Endothelial cell of umbilical vein (primary cell): ENCODE measurements around the gene BORCS6. TPM values are rescaled to one million over a fixed set of nuclear protein-coding genes. Genes with fewer than 3 reads are reported as not detected.

Source experiments
- BruUV-seq: library from RNA; stranded (reverse); fragments of 400-500 nt; replicated peaks from 2 replicates; lab custom pipeline; 2021; lab: Mats Ljungman, UMichigan
- CTCF ChIA-PET: fragments of 300-600, 350-600 bp; sonication (Branson Sonifier 250); formaldehyde crosslinking; loops from one replicate; lab custom pipeline; 2021; ENCODE audit warnings: antibody characterized with exemption, inconsistent platforms; lab: Charles Lee
- POLR2A ChIA-PET: fragments of 300-600, 350-600 bp; sonication (Branson Sonifier 250); formaldehyde crosslinking; loops from one replicate; lab custom pipeline; 2021; ENCODE audit warnings: antibody characterized with exemption, inconsistent platforms; lab: Charles Lee
- DNase-seq: peaks from one replicate; pipeline ENCODE4 v3.0.0-alpha.2; 2011; ENCODE audit warnings: low read depth, low spot score
- FAIRE-seq: peaks from 2 replicates; lab custom pipeline; 2011; peaks lifted over from hg19 to GRCh38; lab: Jason Lieb, UNC
- H2AFZ ChIP-seq: 2 replicates; pipeline ENCODE4 v1.6.0; 2012; ENCODE audit warnings: low read depth, low read length, control low read depth, inconsistent platforms
- H3K27ac ChIP-seq: 2 replicates; pipeline ENCODE4 v1.5.1; 2011; ENCODE audit warnings: low read depth, mild to moderate bottlenecking, control low read depth, low read length, moderate library complexity; ENCODE audit not compliant: insufficient read depth
- H3K27me3 ChIP-seq, 2 experiments: 2 replicates each; pipeline versions ENCODE4 v1.6.0 to v1.6.1; 2011; ENCODE audit warnings: low read length in 2 of 2, mixed read lengths in 1 of 2; ENCODE audit not compliant: control insufficient read depth in 2 of 2, insufficient read depth in 2 of 2
- H3K36me3 ChIP-seq, 2 experiments: 2 replicates in 1 of 2; 3 replicates in 1 of 2; pipeline ENCODE4 v1.5.1; 2011; ENCODE audit warnings: low read length in 2 of 2, mild to moderate bottlenecking in 1 of 2, moderate library complexity in 1 of 2; ENCODE audit not compliant: control insufficient read depth in 2 of 2, insufficient read depth in 2 of 2; ENCODE audit errors: extremely low read depth in 1 of 2
- H3K4me1 ChIP-seq: 3 replicates; pipeline ENCODE4 v1.5.1; 2011; ENCODE audit warnings: mild to moderate bottlenecking, low read length; ENCODE audit not compliant: control insufficient read depth, insufficient read depth; ENCODE audit errors: extremely low read depth
- H3K4me2 ChIP-seq: 2 replicates; pipeline ENCODE4 v1.6.1; 2011; ENCODE audit warnings: low read length, control low read depth, mixed read lengths; ENCODE audit not compliant: insufficient read depth
- H3K4me3 ChIP-seq, 3 experiments: fragments of 200-600 bp in 1 of 3; sonication (generic), shearing (Covaris generic) in 1 of 3; replicated peaks in 1 of 3; 2 replicates each; pipeline ENCODE4 v1.5.1; 2011 to 2016; ENCODE audit warnings: control low read depth in 3 of 3, low read length in 3 of 3, mild to moderate bottlenecking in 2 of 3, inconsistent platforms in 1 of 3, low read depth in 1 of 3, moderate library complexity in 1 of 3; ENCODE audit not compliant: insufficient read depth in 1 of 3
- H3K79me2 ChIP-seq: 2 replicates; pipeline ENCODE4 v1.6.0; 2012; ENCODE audit warnings: low read length, inconsistent platforms; ENCODE audit not compliant: control insufficient read depth, insufficient read depth
- H3K9ac ChIP-seq: replicated peaks from 2 replicates; pipeline ENCODE3; 2011; ENCODE audit warnings: low read length, control low read depth; ENCODE audit not compliant: insufficient read depth; ENCODE audit errors: extremely low read depth
- H3K9me1 ChIP-seq: replicated peaks from 3 replicates; pipeline ENCODE4 v1.6.0; 2011; ENCODE audit warnings: mild to moderate bottlenecking, low read length; ENCODE audit not compliant: control insufficient read depth, insufficient read depth; ENCODE audit errors: extremely low read depth
- H3K9me3 ChIP-seq: replicated peaks from 2 replicates; pipeline ENCODE4 v1.5.1; 2012; ENCODE audit warnings: low read length, inconsistent platforms; ENCODE audit not compliant: control insufficient read depth, insufficient read depth
- H4K20me1 ChIP-seq: replicated peaks from 2 replicates; pipeline ENCODE3; 2011; ENCODE audit warnings: mild to moderate bottlenecking, low read length; ENCODE audit not compliant: control insufficient read depth, insufficient read depth; ENCODE audit errors: extremely low read depth
- EZH2 ChIP-seq: IDR thresholded peaks from 2 replicates; pipeline ENCODE4 v1.6.1; 2012; ENCODE audit warnings: borderline replicate concordance, low read depth, mild to moderate bottlenecking, moderate library complexity, low read length, inconsistent platforms; ENCODE audit not compliant: severe bottlenecking
- FOS ChIP-seq: IDR thresholded peaks from 2 replicates; pipeline ENCODE4 v1.6.1; 2011; ENCODE audit warnings: mild to moderate bottlenecking, low read length, moderate library complexity, borderline replicate concordance; ENCODE audit not compliant: insufficient read depth
- GATA2 ChIP-seq: IDR thresholded peaks from 2 replicates; pipeline ENCODE4 v1.7.0; 2011; ENCODE audit warnings: low read depth, mild to moderate bottlenecking, moderate library complexity, mixed read lengths, low read length; ENCODE audit not compliant: insufficient read length, insufficient read depth
- JUN ChIP-seq: IDR thresholded peaks from 2 replicates; pipeline ENCODE4 v1.6.1; 2011; ENCODE audit warnings: borderline replicate concordance, low read depth; ENCODE audit not compliant: insufficient read length, insufficient read depth
- MYC ChIP-seq: IDR thresholded peaks from one replicate; pipeline ENCODE4 v1.6.1; 2011; ENCODE audit warnings: mild to moderate bottlenecking, low read depth, low read length
- POLR2A ChIP-seq: IDR thresholded peaks from 2 replicates; pipeline ENCODE4 v1.6.1; 2012; ENCODE audit warnings: low read depth, mild to moderate bottlenecking, control low read depth, low read length
- POLR2AphosphoS5 ChIP-seq: IDR thresholded peaks from 2 replicates; pipeline ENCODE4 v1.6.1; 2012; ENCODE audit warnings: low read depth, mild to moderate bottlenecking, control low read depth, low read length, moderate library complexity; ENCODE audit not compliant: insufficient read depth
- dilution Hi-C: fragments of 300-500 bp; cut with MboI; formaldehyde crosslinking; loops from one replicate; pipeline ENCODE4 v1.15.0; 2019; ENCODE audit warnings: low sequenced_read_pairs; ENCODE audit not compliant: extremely low pct_ligation_motif_present
- intact Hi-C: fragments of 100-400 bp; cut with micrococcal nuclease; formaldehyde crosslinking; loops from one replicate; pipeline ENCODE4 v1.10.0; 2022
- polyA plus RNA-seq, 4 experiments: library from polyadenylated mRNA; depleted of rRNA in 3 of 4; stranded (reverse) in 3 of 4; unstranded in 1 of 4; fragments of >200 nt; gene quantifications; 2 replicates each; pipeline versions ENCODE4 v1.2.1 to v1.2.3, GENCODE V29; 2011 to 2012; ENCODE audit warnings: missing spikeins in 1 of 4
- total RNA-seq: library from RNA; stranded (reverse); gene quantifications from 2 replicates; pipeline ENCODE4 v1.2.3, GENCODE V29; 2021
- TF ChIP-seq, protein P1 (sequence below), 2 donors: IDR thresholded peaks; 1 replicate in 1 of 2; 2 replicates in 1 of 2; pipeline ENCODE4 v1.5.1; 2011; ENCODE audit warnings: low read length in 2 of 2, mild to moderate bottlenecking in 2 of 2, moderate library complexity in 2 of 2, control low read depth in 1 of 2, inconsistent platforms in 1 of 2, low read depth in 1 of 2; ENCODE audit not compliant: insufficient read depth in 1 of 2; ENCODE audit errors: extremely low read depth in 1 of 2

The BORCS6 gene
- total and polyA plus RNA-seq, 2 donors (not counting 3 experiments of a cell fraction or from before 2014, with no cell fraction given): 8.0 to 9.0 TPM

DNA sequence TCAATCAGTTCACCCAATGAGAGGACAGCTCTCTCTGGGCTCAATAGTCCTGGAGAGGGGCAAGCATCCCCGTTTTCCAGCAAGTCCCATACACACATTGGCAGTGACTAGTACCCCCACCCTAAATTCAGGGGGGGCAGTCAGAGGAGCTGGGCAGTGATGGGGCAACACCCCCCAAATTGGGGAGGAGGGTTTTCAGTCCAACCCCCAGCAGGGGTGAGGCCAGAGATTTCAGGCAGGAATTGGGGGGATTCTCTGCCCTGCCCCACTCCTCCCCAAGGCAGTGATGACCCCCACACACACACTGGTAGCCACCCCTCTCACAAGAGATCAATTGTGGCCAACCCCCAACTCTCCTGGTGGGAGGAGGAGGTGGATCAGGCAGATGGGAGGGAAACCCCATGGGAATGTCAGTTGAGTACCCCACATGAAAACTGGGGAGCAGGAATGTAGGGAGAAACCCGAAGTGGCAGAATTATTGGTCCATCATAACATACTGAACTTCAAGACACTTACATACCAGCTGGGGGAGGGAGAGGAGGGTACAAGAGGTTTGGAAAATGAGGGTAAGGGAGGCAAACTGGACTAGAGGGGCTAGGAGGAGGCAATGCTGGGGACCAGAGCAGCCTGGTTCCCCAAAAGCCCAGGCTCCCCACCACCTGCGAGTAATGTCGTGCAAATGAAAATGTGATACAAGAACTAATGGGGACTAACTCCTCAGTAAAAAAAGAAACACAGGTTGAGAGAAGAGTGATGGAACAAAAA, 30.3 kb downstream of the BORCS6 start:
- Histone ChIP-seq H3K27ac (no peak overlapping the region), H3K4me1 (peaks cover 37% of the 10 kb centered on the region), H3K36me3 (peaks cover 2 to 7% of the 10 kb centered on the region in 2 experiments), H3K9ac (no peak overlapping the region), H3K9me3 (no peaks in the 10 kb centered on the region), H3K4me3 (no peak overlapping the region), H3K27me3 (no peaks in the 10 kb centered on the region), H2AFZ (no peak overlapping the region), H3K9me1 (no peaks in the 10 kb centered on the region), H3K4me2 (no peak overlapping the region), H3K79me2 (peaks cover 20% of the 10 kb centered on the region), H4K20me1 (no peaks in the 10 kb centered on the region)
- BruUV-seq: no TSS peak
- dilution Hi-C loops (no loop called here), intact Hi-C loops (loop anchor here (2.0 kb wide), 1 partner anchor 39 kb away; no protein-coding TSS in a partner anchor)
- DNase-seq (no peak), FAIRE-seq (no peak)
- ChIA-PET CTCF (interaction anchor here (0.8 to 6.3 kb wide), 6 partner anchors 14 to 99 kb away, joined by 3 to 72 read pairs (median 4); no protein-coding TSS in a partner anchor), POLR2A (interaction anchor here (2.2 kb wide), 1 partner anchor 14 kb away, joined by 8 read pairs; no protein-coding TSS in a partner anchor)
- TF ChIP-seq EZH2: no peak
- TF ChIP-seq, protein P1, sequence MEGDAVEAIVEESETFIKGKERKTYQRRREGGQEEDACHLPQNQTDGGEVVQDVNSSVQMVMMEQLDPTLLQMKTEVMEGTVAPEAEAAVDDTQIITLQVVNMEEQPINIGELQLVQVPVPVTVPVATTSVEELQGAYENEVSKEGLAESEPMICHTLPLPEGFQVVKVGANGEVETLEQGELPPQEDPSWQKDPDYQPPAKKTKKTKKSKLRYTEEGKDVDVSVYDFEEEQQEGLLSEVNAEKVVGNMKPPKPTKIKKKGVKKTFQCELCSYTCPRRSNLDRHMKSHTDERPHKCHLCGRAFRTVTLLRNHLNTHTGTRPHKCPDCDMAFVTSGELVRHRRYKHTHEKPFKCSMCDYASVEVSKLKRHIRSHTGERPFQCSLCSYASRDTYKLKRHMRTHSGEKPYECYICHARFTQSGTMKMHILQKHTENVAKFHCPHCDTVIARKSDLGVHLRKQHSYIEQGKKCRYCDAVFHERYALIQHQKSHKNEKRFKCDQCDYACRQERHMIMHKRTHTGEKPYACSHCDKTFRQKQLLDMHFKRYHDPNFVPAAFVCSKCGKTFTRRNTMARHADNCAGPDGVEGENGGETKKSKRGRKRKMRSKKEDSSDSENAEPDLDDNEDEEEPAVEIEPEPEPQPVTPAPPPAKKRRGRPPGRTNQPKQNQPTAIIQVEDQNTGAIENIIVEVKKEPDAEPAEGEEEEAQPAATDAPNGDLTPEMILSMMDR (IDR thresholded peaks at IDR 0.05; ENCODE audit: extremely low read depth in 1 of 2, insufficient read depth in 1 of 2, low read depth in 1 of 2, low read length in 2 of 2): no peak
- TF ChIP-seq MYC: no peak
- no peak for TF ChIP-seq POLR2AphosphoS5
- TF ChIP-seq JUN: no peak
- no peak for TF ChIP-seq POLR2A
- no peak for TF ChIP-seq GATA2
- no peak for TF ChIP-seq FOS
